ENCODE data around the gene ZNF862. TPM values are rescaled to one million over a fixed set of nuclear protein-coding genes. Genes with fewer than 3 reads are reported as not detected.
"Not testable (repeated sequence)": the region's sequence is repeated elsewhere in the genome, so short reads cannot be mapped to it uniquely, and the experiment has no call there.

The ZNF862 gene
- total RNA-seq, 1 donor from 2014 or later = 11.4 TPM

DNA sequence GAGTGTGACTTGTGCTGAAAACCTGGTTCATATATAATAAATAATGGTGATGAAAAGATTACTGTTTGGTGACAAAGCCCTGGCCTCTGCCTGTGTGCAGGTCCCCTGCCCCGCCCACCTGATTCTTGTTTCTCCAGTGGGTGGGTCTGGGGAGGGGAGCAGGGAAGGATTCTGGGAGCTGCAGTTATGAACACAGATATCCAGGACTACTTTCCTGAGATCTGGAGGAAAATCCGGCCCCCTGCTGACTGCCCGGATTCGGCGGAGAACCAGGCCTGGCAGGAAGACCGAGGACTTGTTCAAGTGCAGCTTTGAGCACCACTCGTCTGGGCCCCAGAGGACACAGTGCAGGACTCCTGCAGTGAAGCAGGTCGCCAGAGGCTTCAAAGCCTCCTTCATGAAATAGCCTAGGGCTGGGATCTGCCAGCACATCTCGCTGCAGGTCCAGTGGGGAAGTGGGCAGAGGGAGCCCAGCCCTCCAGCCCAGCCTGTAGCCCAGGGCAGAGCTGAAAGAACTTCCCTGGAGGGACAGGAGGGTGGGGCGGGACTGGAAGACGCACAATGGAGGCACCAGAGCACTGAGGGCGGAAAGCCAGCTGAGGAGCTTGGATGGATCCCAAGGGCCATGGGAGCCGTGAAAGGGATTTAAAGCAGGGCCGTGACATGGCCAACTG is 42.6 kb downstream of the ZNF862 start:
- no peak for DNase-seq

DNA sequence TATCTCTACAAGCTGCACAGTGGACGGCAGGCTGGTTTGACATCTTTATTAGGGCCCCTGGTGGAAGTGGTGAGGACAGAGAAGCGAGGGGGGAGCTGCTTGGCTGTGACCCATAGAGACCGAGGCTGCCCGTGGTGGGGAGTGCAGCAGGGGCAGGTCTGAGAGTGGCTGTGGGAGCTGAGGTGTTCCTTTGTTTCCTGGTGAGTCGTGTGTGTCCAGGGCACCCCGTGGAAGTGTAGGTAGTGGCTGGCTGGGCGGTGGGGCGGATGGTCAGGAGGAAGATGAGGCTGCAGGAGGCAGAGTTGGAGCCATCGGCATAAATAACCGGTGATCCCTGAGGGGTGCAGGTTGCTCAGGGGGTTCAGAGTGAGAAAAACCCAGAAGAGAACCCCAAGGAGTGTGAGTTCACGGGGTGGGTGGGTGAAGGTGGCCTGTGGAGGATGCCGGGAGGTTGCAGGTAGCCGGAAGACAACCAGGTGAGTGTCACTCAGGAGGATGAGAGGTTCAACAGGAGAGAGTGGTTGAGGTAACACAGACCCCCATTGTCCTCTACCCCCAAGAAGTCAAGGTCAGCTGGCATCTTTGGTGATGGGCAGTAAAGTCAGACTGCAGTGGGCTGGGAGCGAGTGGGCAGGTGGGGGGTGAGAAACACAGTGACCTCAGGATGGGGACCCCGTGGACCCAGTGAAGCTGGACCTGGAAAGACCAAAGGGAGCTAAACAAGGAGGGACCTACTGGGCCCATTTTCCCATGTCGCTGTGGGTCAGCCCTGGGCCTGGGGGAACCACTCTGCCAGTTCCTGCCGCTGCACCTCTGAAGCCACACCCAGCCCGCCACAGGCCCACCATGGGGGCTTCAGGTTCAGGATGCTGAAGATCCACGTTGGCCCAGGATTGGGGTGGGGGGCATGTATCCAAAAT is 43.4 kb downstream of the ZNF862 start:
- no peak for DNase-seq

DNA sequence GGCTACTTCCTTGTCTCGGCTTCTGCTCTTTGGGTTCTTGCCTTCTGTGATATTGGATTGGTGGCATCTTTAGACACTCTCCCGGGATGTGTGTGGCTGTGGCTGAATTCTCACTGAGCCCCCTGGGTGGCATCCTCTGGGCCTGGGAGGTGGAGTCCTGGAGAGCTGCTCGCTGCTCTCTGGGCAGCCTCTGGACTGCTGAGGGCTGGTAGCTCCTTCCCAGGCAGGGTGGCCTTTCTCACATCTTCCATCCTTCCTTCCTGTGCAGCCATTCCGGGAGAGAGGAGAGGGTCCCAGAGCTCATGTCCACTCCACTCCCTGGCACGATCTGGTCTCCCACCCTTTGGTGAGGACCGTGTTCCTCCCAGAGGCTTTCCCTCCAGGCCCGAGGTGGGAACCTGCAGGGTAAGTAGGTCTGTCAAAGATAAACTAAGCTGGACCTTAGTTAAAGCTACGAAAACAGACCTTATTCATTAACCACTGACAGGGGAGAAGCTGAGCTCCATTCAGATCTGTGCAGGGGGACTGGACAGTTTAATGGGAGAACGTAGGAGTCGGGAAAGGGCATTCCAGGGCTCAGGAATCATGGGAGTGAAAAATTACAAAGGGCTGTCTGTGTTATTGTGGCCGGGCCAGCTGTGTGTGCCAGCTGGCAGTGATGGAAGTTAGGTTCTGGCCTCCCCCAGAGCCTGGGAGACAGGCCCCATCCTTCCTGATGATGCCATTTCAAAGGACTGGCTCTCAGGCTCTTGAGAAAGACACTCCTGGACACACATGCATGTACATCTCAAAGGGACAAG is 44.3 kb downstream of the ZNF862 start:
- DNase-seq = no peak

DNA sequence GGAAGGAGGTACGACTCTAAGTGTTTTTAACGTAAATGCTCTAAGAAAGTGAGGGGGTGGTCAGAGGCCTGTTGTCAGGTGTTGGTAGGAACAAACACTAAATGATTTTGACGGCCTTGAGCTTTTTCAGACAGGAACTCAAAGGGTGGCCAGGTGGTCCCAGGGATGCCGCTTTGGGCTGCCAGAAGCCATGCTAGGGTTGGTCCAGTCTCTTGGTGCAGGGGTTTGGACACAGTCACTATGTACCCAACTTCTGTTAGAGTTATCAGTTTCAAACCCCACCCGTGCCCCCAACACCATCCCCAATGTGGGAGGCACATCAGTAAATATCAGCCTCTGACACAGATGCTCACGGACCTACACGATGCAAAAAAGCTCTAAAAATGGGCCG is 44.9 kb downstream of the ZNF862 start:
- no peak for DNase-seq

DNA sequence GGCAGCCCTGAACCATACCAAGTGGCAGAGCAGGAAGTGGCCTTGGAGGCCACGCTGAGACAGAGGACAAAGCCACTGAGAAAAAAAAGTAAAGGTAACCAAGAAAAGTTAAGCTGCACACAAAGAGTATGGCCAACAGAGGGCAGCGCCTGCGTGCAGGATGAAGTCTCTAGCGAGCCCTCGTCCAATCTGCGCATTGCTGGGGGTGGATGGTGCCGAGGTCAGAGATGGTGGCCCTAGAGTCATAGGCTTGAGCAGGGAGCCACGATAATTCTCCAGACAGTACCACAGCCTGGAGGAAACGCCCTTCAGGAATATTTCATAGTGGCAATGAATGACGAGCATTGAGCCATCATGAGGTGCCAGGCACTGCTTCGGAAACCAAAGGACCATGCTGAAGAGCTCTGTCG is 45.3 kb downstream of the ZNF862 start:
- DNase-seq = no peak

DNA sequence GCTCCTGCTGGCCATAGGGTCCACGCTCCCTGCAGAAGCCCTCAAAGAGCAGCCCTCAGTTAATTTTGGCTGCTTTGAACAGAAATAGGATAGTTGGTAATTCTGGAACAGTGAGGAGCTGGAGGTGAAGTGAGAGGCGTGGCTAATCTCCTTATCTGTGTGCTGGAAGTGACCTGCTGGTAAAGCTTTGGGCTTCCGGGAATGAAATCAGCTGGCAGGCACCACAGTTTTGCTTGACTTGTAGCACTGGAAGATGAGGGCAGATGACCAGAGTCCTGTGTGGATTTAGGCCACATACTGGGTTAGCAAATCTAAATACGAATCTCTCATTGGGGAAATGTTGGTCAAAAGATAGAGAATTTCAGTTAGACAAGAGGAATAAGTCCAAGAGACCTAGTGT is 45.8 kb downstream of the ZNF862 start:
- DNase-seq = no peak

DNA sequence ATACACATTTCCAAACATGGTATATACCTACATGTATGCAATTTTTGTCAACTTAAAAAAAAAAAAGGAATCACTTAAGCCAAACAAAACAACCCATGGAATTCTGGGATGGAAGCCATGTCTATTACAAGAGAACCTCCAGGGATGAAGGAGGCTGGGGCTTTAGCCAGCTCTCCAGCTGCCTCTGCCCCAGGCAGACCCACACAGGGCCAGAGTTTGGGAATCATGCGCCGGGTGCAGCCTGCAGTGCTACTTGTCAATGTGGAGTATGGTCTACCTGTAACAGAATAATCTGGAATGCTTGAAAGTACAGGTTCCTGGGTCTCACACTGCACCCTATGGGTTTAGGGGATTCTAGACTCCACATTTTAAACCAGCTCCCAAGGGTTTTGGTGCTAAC is 46.4 kb downstream of the ZNF862 start:
- DNase-seq = no peak

DNA sequence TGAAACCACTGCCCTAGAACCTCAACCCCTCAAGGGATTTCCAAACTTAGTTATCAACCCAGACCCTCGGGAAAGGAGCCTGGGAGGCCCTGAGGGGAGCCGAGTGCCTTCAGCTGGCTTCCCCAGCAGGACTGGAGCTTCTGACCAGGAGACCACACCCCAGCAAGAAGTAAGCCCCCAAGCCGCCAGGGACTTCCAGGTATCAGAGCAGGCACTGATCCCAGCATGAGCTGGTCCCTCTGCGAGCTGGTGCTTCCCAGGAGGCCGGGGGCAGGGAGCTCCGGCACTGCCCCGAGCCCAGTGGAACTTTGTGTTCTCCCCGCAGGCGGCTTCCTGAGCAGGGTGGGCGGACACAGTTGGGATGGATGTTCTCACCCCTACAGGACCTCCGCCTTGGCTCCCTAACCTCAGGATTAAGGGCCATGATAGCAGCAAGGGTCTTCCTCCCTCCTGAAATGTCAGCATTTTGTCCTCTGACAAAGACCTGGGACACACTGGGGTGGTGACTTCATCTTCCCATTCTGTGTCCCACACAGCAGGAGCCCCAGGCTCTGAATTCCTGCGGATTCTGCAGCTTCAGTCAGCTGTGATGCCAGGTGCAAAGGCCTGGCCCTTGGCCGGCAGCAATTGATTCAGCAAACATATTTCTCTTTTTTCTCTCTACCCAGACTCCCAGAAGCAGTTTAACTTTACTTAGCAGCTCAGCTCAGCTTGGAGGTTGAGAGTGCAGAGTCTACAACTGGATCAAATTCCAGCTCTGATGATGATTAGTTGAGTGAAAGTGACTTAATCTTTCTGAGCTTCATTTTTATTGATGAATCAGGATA is 47.2 kb downstream of the ZNF862 start:
- no peak for DNase-seq

DNA sequence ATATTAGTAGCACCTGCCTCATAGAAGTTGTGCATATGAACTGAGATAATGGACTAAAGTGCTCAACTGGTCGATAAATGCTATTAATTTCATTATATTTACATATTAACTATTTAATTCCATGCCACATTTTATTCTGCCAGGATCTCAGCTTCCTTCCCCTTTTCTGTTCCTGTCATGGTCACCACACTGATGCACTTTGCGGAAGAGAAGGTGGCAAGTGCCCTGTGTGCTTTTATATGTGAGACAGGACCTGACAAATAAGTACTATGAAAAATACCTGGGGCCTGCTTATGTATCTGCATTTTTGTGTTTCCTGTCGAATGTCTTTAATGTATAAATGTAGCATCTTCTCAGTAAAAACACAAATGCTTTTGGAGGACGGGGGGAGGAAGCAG is 47.8 kb downstream of the ZNF862 start:
- DNase-seq = no peak

DNA sequence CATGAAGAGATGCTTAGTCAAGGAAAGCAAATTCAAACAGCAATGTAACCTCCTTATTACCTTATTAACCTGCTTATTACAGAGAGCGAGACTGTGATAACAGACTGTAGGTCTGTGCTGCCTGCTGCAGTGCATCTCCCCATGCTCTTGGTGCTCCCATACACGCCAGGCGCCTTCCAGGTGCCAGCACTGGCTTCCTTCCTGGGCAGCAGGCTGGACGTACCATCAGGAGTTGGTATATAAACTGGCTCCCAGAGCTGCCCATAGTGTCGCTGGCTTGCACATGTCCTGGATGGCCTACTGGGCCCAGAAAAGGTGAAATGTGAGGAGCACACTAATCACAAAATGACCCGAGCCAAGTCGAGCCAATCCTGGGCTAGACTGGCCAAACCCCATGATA is 49.1 kb downstream of the ZNF862 start:
- DNase-seq = no peak

DNA sequence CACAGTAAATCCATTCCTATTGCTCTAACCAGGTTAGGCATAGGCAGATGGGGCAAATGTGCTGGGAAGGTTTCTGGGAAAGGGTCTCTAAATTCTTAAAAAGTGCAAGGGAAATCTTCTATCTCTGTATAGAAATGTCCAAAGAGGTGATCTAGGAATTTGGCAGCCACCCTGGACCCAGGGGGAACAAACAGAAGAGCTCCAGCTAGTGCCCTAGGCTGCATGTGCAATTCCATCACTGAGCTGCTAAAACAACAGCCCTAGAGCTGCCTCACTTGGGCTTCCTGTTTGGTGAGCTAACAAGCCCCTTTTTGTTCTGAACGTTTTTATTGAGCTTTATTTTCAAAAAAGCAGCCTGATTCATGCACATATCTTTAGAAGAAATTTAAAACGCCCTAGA is 52.5 kb downstream of the ZNF862 start:
- not testable (repeated sequence) for DNase-seq

DNA sequence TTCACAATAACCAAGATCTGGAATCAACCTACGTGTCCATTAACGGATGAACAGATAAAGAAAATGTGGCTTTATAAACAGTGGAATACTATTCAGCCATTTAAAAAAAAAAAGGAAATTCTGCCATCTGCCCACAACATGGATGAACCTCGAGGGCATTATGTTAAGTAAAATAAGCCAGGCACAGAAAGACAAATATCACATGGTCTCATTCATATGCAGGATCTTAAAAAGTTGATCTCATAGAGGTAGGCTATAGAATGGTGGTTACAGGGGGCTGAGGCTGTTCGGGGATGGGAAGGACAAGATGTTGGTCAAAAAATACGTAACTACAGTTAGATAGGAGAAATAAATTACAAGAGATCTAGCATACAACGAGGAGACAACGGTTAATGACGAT is 56.8 kb downstream of the ZNF862 start:
- not testable (repeated sequence) for DNase-seq

DNA sequence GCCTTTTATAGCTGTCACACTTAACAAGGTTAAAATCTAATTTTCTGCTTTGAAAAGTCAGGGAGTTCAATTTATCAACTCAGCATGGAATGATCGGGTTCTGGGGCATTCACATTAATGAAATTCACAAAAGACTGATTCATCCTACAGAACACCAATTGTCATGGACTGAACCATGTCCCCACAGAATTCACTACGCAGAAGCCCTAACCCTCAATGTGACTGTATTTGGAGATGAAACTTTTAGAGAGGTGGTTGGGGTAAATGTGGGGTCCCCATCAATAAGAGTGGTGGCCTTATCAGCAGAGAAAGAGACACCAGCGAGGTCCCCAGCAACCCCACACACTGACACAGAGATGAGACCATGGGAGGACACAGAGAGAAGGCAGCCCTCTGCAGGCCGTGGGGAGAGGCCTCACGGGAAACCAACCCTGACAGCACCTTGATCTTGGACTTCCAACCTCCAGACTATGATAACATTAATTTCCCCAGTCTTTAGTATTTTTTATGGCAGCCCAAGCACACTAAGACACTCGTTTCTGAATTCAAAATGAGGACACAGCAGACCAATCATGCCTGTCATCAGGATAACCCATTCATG is 69.7 kb downstream of the ZNF862 start:
- DNase-seq = not testable (repeated sequence)

DNA sequence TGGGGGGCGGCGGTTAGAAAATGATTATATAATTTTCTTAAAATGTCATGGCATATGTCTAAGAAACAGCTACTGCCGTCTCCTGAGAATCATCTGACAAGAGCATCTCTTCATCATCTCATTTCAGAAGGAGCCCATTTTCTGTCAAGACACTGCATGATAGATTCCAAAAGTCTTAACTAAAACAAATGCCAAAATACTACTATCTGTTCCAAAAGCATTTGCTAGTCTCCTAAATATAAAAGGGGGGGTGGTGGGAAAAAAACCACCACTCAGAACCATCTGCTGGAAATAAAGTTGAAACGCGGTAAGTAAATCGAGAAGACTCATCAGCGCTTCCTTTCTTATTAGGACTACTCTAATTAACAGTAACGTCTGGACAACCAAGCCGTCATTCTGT is 72.0 kb downstream of the ZNF862 start:
- not testable (repeated sequence) for DNase-seq

DNA sequence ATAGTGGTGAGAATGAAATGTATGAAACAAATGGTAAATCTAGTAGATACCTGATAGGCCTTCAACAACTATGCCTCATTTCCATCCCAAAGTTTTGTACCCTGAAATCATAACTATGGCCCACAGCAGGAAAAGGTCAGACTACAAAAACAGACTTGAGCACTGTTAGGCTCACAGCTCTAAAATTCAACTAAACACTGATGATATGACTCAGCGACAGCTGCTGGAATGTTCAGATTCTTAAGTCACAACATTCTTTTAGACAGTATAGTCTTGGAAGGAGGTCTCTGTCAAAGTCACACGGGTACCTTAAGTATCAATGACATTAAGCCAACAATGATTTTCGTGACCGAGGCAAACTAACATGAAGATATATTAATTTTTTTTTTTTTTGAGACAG is 74.0 kb downstream of the ZNF862 start:
- not testable (repeated sequence) for DNase-seq

Small RNA genes lying within 50 kb of the gene (small RNA-seq; reads per million reads assigned to genes)
- gene AC093458.1 (ENCODE audit: low replicate concordance) = not detected

Other genes starting within 250 kb of the ZNF862 start
- 3.6 TPM for gene ZNF467, start 64.8 kb upstream of the ZNF862 start, total RNA-seq
- gene ATP6V0E2, start 35.6 kb downstream of the ZNF862 start, total RNA-seq = 4.1 TPM

Data from skin of body (tissue), 3 donors.